NCI-H2107 treated with DMSO at 0.1 percent for 48 hours (cell line): ENCODE measurements around the gene NRP1.

Experiments used
- DNase-seq: peaks from one replicate; lab custom pipeline; 2025; ENCODE audit not compliant: unreplicated experiment; lab: John Stamatoyannopoulos, UW

Gene NRP1

GRCh38 chr10:33350041-33350440, 15.6 kb upstream of the NRP1 start:
- DNase-seq = no peak

- no peak for DNase-seq
Measured at GRCh38 chr10:33349268-33349667, 14.8 kb upstream of the NRP1 start.

- no peak for DNase-seq
Measured at GRCh38 chr10:33347211-33347610, 12.7 kb upstream of the NRP1 start.

- DNase-seq = no peak
Measured at GRCh38 chr10:33345236-33345635, 10.8 kb upstream of the NRP1 start.

GRCh38 chr10:33344676-33345075, 10.2 kb upstream of the NRP1 start:
- DNase-seq = no peak

GRCh38 chr10:33341637-33342036, 7.2 kb upstream of the NRP1 start:
- DNase-seq = no peak

- no peak for DNase-seq
Measured at GRCh38 chr10:33337326-33337957, 3.0 kb upstream of the NRP1 start.

GRCh38 chr10:33336582-33337325, 2.3 kb upstream of the NRP1 start:
- no peak for DNase-seq

GRCh38 chr10:33335801-33336581, 1.5 kb upstream of the NRP1 start:
- DNase-seq = no peak

GRCh38 chr10:33335551-33335800, 1.0 kb upstream of the NRP1 start:
- no peak for DNase-seq

- no peak for DNase-seq
Measured at GRCh38 chr10:33334805-33335550, 511 bp upstream of the NRP1 start.

GRCh38 chr10:33333260-33334101, 986 bp downstream of the NRP1 start:
- DNase-seq = no peak

GRCh38 chr10:33332183-33333065, 2.0 kb downstream of the NRP1 start:
- DNase-seq = no peak

- DNase-seq = no peak
Measured at GRCh38 chr10:33331379-33331694, 3.1 kb downstream of the NRP1 start.

- DNase-seq = peak; percentile 53
Measured at GRCh38 chr10:33330543-33331378, 3.7 kb downstream of the NRP1 start.

- DNase-seq = no peak
Measured at GRCh38 chr10:33329178-33329577, 5.3 kb downstream of the NRP1 start.

- DNase-seq = no peak
Measured at GRCh38 chr10:33328253-33328652, 6.2 kb downstream of the NRP1 start.

GRCh38 chr10:33327751-33328150, 6.7 kb downstream of the NRP1 start:
- no peak for DNase-seq

GRCh38 chr10:33326933-33327332, 7.5 kb downstream of the NRP1 start:
- no peak for DNase-seq
